Measurements from ENCODE around the gene MAPRE3.
A peak's percentile ranks its signal among the peaks of the same experiment; 100 is the strongest.

MAPRE3 gene

DNA sequence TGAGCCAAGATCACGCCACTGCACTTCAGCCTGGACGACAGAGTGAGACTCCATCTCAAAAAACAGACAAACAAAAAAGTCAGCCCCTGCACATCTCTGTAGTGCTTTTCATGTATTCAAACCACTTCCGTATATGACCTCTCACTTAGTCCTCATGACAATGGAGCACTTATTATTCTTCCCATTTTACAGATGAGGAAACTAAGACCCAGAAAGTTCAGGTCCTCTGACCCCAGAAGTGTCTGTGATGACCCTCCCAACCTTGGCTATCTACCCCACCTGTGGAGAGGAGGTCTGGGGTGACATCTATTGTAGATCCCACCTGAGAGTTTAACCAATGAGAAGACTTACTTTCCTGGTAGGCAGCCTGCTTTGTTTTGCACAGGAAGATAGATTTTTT is 21.6 kb upstream of the MAPRE3 start:
- no peak overlapping the region for H3K27ac ChIP-seq
- no peak overlapping the region for H3K4me3 ChIP-seq
- no peak overlapping the region for H3K4me2 ChIP-seq
- no peak for TF ChIP-seq Cebpa-rat (IDR thresholded peaks at IDR 0.05)
- H3K36me3 ChIP-seq: no peaks in the 10 kb centered on the region
- no peaks in the 10 kb centered on the region for H3K9me3 ChIP-seq
- H3K9ac ChIP-seq: no peak overlapping the region
- no peaks in the 10 kb centered on the region for H4K20me1 ChIP-seq
- no peaks in the 10 kb centered on the region for H3K27me3 ChIP-seq
- H3K4me1 ChIP-seq: peaks cover 11% of the 10 kb centered on the region; the same call in 1 of the 2 replicates

GRCh38 chr2:26950246-26950645 is 20.2 kb upstream of the MAPRE3 start:
- Histone ChIP-seq H3K27me3 (no peaks in the 10 kb centered on the region), H3K4me1 (peaks cover 11% of the 10 kb centered on the region; the same call in 1 of the 2 replicates), H3K36me3 (no peaks in the 10 kb centered on the region), H3K9me3 (no peaks in the 10 kb centered on the region), H3K4me2 (no peak overlapping the region), H4K20me1 (no peaks in the 10 kb centered on the region), H3K9ac (no peak overlapping the region), H3K4me3 (no peak overlapping the region), H3K27ac (no peak overlapping the region)
- no peak for TF ChIP-seq Cebpa-rat (IDR thresholded peaks at IDR 0.05)

DNA sequence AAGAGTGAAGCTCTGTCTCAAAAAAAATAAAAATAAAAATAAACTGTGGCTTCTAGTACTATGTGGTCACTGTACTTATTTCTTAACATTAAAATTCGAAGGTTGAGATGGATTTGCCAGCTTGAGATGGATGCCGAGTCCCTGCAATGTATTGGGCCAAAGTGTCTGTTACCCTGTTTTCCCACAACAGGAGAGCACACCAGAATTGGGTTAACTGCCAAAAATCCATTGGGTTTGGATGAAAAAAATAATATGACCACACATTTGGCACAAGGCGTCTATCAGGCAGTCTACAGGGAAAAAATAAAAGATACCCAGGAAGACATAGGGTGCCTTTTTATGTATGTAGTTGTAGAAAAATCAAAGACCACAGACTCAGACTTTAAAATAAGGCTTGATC is 19.2 kb upstream of the MAPRE3 start:
- Histone ChIP-seq H3K9me3 (no peaks in the 10 kb centered on the region), H3K9ac (no peak overlapping the region), H3K27ac (no peak overlapping the region), H3K4me3 (no peak overlapping the region), H3K27me3 (no peaks in the 10 kb centered on the region), H3K4me2 (peak overlapping the region; percentile 18; the same call in 1 of the 2 replicates), H3K4me1 (peaks cover 11% of the 10 kb centered on the region; the same call in 1 of the 2 replicates), H3K36me3 (no peaks in the 10 kb centered on the region), H4K20me1 (no peaks in the 10 kb centered on the region)
- no peak for TF ChIP-seq Cebpa-rat (IDR thresholded peaks at IDR 0.05)

GRCh38 chr2:26952374-26952773 is 18.1 kb upstream of the MAPRE3 start:
- Histone ChIP-seq H3K9ac (no peak overlapping the region), H3K4me3 (no peak overlapping the region), H3K27me3 (no peaks in the 10 kb centered on the region), H3K36me3 (no peaks in the 10 kb centered on the region), H3K4me2 (no peak overlapping the region), H3K9me3 (no peaks in the 10 kb centered on the region), H3K4me1 (peaks cover 11% of the 10 kb centered on the region; the same call in 1 of the 2 replicates), H3K27ac (no peak overlapping the region), H4K20me1 (no peaks in the 10 kb centered on the region)
- TF ChIP-seq Cebpa-rat (IDR thresholded peaks at IDR 0.05): no peak

GRCh38 chr2:26954135-26954534 is 16.3 kb upstream of the MAPRE3 start:
- Histone ChIP-seq H3K4me3 (no peak overlapping the region), H3K9ac (no peak overlapping the region), H3K27me3 (no peaks in the 10 kb centered on the region), H3K36me3 (no peaks in the 10 kb centered on the region), H3K4me1 (peaks cover 13% of the 10 kb centered on the region; the same call in 1 of the 2 replicates), H3K9me3 (no peaks in the 10 kb centered on the region), H3K4me2 (no peak overlapping the region), H3K27ac (no peak overlapping the region), H4K20me1 (no peaks in the 10 kb centered on the region)
- TF ChIP-seq Cebpa-rat (IDR thresholded peaks at IDR 0.05): no peak

DNA sequence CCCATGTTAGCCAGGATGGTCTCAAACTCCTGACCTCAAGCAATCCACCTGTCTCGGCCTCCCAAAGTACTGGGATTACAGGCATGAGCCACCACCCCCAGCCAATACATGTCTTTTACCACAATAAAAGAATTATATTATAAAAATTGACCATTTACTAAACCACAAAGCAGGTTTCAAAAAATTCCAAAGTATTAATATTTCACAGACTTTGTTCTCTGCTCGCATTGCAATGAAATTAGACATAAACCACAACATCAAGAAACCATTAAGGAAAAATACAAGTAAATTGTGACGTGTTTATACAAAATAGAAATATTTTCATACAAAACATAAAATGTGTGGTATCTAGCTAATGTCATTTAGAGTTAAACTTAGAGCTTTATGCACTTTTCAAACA is 13.4 kb upstream of the MAPRE3 start:
- H3K4me1 ChIP-seq: peaks cover 9% of the 10 kb centered on the region; the same call in 1 of the 2 replicates
- H3K36me3 ChIP-seq: no peaks in the 10 kb centered on the region
- H3K27me3 ChIP-seq: no peaks in the 10 kb centered on the region
- no peaks in the 10 kb centered on the region for H3K9me3 ChIP-seq
- no peak overlapping the region for H3K9ac ChIP-seq
- no peak overlapping the region for H3K4me2 ChIP-seq
- H4K20me1 ChIP-seq: no peaks in the 10 kb centered on the region
- no peak for TF ChIP-seq Cebpa-rat (IDR thresholded peaks at IDR 0.05)
- H3K4me3 ChIP-seq: no peak overlapping the region
- H3K27ac ChIP-seq: no peak overlapping the region

- Histone ChIP-seq H3K27ac (no peak overlapping the region), H3K36me3 (no peaks in the 10 kb centered on the region), H3K9ac (no peak overlapping the region)
Measured at GRCh38 chr2:26957534-26957933, 12.9 kb upstream of the MAPRE3 start.

DNA sequence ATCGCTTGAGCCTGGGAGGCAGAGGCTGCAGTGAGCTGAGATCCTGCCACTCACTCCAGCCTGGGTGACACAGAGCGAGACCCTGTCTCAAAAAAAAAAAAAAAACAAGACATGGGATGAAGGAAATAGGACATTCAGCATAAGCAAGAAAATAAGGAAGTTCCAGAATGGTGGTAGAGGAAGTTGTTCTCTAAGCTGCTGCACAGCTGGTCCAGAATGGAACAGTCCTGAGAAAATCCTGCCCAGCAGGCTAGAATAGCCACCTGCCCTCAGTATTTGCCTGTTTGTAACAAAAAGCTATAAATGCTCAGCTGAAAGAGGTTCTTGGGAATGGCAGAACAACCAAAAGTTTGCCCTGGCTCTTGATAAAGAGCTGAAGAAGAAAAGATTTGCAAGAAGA is 11.1 kb upstream of the MAPRE3 start:
- Histone ChIP-seq H3K4me2 (no peak overlapping the region; the same call in 1 of the 2 replicates), H3K36me3 (no peaks in the 10 kb centered on the region), H3K9me3 (no peaks in the 10 kb centered on the region), H4K20me1 (no peaks in the 10 kb centered on the region), H3K9ac (no peak overlapping the region), H3K27ac (no peak overlapping the region), H3K27me3 (no peaks in the 10 kb centered on the region), H3K4me3 (no peak overlapping the region), H3K4me1 (peaks cover 7% of the 10 kb centered on the region; the same call in 1 of the 2 replicates)
- TF ChIP-seq Cebpa-rat (IDR thresholded peaks at IDR 0.05): no peak

More at GRCh38 chr2:26957534-26957933, 12.9 kb upstream of the MAPRE3 start:
- no peak for TF ChIP-seq Cebpa-rat (IDR thresholded peaks at IDR 0.05)
- Histone ChIP-seq H4K20me1 (no peaks in the 10 kb centered on the region), H3K4me2 (no peak overlapping the region), H3K4me1 (peaks cover 7% of the 10 kb centered on the region; the same call in 1 of the 2 replicates), H3K4me3 (no peak overlapping the region), H3K9me3 (no peaks in the 10 kb centered on the region), H3K27me3 (no peaks in the 10 kb centered on the region)

- Histone ChIP-seq H3K4me2 (no peak overlapping the region), H3K27me3 (peaks cover 12% of the 10 kb centered on the region; the same call in 1 of the 2 replicates), H3K36me3 (no peaks in the 10 kb centered on the region), H4K20me1 (no peaks in the 10 kb centered on the region), H3K9me3 (no peaks in the 10 kb centered on the region), H3K4me3 (no peak overlapping the region), H3K4me1 (peaks cover under 1% of the 10 kb centered on the region; the same call in 1 of the 2 replicates), H3K9ac (no peak overlapping the region), H3K27ac (no peak overlapping the region)
- TF ChIP-seq Cebpa-rat (IDR thresholded peaks at IDR 0.05): no peak
Measured at GRCh38 chr2:26964446-26965130, 5.8 kb upstream of the MAPRE3 start.

GRCh38 chr2:26968001-26968400 is 2.4 kb upstream of the MAPRE3 start:
- H3K9ac ChIP-seq: no peak overlapping the region
- TF ChIP-seq Cebpa-rat (IDR thresholded peaks at IDR 0.05): no peak
- H3K4me3 ChIP-seq: no peak overlapping the region
- H3K9me3 ChIP-seq: no peaks in the 10 kb centered on the region
- peaks cover 14% of the 10 kb centered on the region for H3K4me1 ChIP-seq
- no peaks in the 10 kb centered on the region for H3K36me3 ChIP-seq
- no peak overlapping the region for H3K4me2 ChIP-seq
- peaks cover 42% of the 10 kb centered on the region for H3K27me3 ChIP-seq
- H3K27ac ChIP-seq: no peak overlapping the region
- peaks cover 16% of the 10 kb centered on the region; the same call in 1 of the 2 replicates for H4K20me1 ChIP-seq
